ENCODE results near the gene FOXN1. TPM values are rescaled to one million over a fixed set of nuclear protein-coding genes. Genes with fewer than 3 reads are reported as not detected.

The FOXN1 gene
- total RNA-seq, 4 donors from 2014 or later = 0.14 to 0.32 TPM; not detected in 2

DNA sequence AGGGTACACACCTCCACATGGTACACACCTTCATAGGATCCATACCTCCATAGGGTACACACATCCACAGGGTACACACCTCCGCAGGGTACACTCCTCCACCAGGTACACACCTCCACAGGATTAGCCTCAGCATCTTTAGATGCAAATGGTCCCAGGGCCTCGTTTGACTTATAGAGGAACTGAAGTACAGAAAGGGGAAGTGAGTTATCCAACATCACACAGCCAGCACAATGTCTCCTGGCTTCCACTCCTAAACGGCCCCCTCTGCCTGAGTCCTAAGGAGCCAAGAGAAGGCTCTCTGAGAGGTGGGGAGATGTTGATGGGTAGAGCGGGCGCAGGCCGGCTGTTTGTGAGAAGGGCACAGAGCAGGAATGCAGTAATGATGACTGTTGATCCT lies 12.0 kb downstream of the FOXN1 start:
- intact Hi-C loops (cut with DNase I; ENCODE audit: low total_unique reads) = no loop called here
- in situ Hi-C loops (cut with MboI; ENCODE audit: low pct_ligation_motif_present in 1 of 4, low pct_unique_long_range_greater_than_20kb in 1 of 4, low sequenced_read_pairs in 3 of 4) = no loop called here
- Histone ChIP-seq H3K27ac (no peak overlapping the region), H3K4me1 (peaks cover 0 to 12% (median 9%) of the 10 kb centered on the region in 4 donors), H3K36me3 (no peaks in the 10 kb centered on the region), H3K4me3 (no peak overlapping the region), H3K9me3 (no peaks in the 10 kb centered on the region), H3K27me3 (no peaks in the 10 kb centered on the region)
- no peak for TF ChIP-seq EP300 (IDR thresholded peaks at IDR 0.05; ENCODE audit: low read depth)
- no peak for TF ChIP-seq CTCF (IDR thresholded peaks at IDR 0.05)
- no peak for TF ChIP-seq POLR2AphosphoS5 (IDR thresholded peaks at IDR 0.05)
- no peak for TF ChIP-seq POLR2A (IDR thresholded peaks at IDR 0.05)
- no peak for DNase-seq
- 66% methylated on average over 6 of the region's 6 CpGs; no CpG with 5 or more reads in 1 of the 2 donors for WGBS, 2 donors (ENCODE audit: low coverage in 1 of 2)

GRCh38 chr17:28518578-28518977 lies 12.4 kb downstream of the FOXN1 start:
- Histone ChIP-seq H3K36me3 (no peaks in the 10 kb centered on the region), H3K27ac (no peak overlapping the region), H3K9me3 (no peaks in the 10 kb centered on the region), H3K27me3 (no peaks in the 10 kb centered on the region), H3K4me1 (peaks cover 0 to 12% (median 9%) of the 10 kb centered on the region in 4 donors), H3K4me3 (no peak overlapping the region)
- in situ Hi-C loops (cut with MboI; ENCODE audit: low pct_ligation_motif_present in 1 of 4, low pct_unique_long_range_greater_than_20kb in 1 of 4, low sequenced_read_pairs in 3 of 4) (no loop called here), intact Hi-C loops (cut with DNase I; ENCODE audit: low total_unique reads) (no loop called here)
- DNase-seq = no peak
- WGBS, 2 donors (ENCODE audit: low coverage in 1 of 2) = 79% methylated on average over 7 of the region's 7 CpGs; no CpG with 5 or more reads in 1 of the 2 donors
- TF ChIP-seq CTCF (IDR thresholded peaks at IDR 0.05) = no peak
- TF ChIP-seq EP300 (IDR thresholded peaks at IDR 0.05; ENCODE audit: low read depth) = no peak
- TF ChIP-seq POLR2A (IDR thresholded peaks at IDR 0.05) = no peak
- TF ChIP-seq POLR2AphosphoS5 (IDR thresholded peaks at IDR 0.05) = no peak

DNA sequence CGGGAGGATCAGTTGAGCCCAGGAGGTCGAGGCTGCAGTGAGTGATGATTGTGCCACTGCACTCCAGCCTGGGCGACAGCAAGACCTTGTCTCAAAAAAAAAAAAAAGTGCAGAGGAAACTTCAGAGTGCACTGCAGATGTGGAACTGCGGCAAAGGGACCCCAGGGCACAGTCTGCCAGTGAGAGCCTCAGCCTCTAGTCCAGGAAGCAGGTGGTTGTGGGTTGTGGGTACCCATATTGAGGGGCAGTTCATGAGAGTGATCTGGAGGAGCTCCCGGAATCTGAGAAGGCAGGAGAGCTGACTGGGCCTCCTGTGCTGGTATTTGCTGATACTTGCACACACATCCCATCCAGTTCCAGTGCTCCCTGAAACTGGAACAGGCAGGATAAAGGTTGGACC lies 13.1 kb downstream of the FOXN1 start:
- H3K4me3 ChIP-seq = no peak overlapping the region
- no peak overlapping the region for H3K27ac ChIP-seq
- DNase-seq = peak; percentile 35
- no peaks in the 10 kb centered on the region for H3K36me3 ChIP-seq
- intact Hi-C loops (cut with DNase I; ENCODE audit: low total_unique reads) (no loop called here), in situ Hi-C loops (cut with MboI; ENCODE audit: low pct_ligation_motif_present in 1 of 4, low pct_unique_long_range_greater_than_20kb in 1 of 4, low sequenced_read_pairs in 3 of 4) (no loop called here)
- WGBS, 2 donors (ENCODE audit: low coverage in 1 of 2) = 63% methylated on average over 5 of the region's 5 CpGs; no CpG with 5 or more reads in 1 of the 2 donors
- H3K27me3 ChIP-seq = no peaks in the 10 kb centered on the region
- no peaks in the 10 kb centered on the region for H3K9me3 ChIP-seq
- H3K4me1 ChIP-seq = peaks cover 0 to 8% (median 4%) of the 10 kb centered on the region in 4 donors
- TF ChIP-seq EP300 (IDR thresholded peaks at IDR 0.05; ENCODE audit: low read depth) (no peak), POLR2AphosphoS5 (IDR thresholded peaks at IDR 0.05) (no peak), CTCF (IDR thresholded peaks at IDR 0.05) (no peak), POLR2A (IDR thresholded peaks at IDR 0.05) (no peak)

- in situ Hi-C loops (cut with MboI; ENCODE audit: low pct_ligation_motif_present in 1 of 4, low pct_unique_long_range_greater_than_20kb in 1 of 4, low sequenced_read_pairs in 3 of 4) = no loop called here
- H3K4me1 ChIP-seq = peaks cover 10 to 14% (median 14%) of the 10 kb centered on the region in 4 donors
- H3K4me3 ChIP-seq = no peak overlapping the region
- no peaks in the 10 kb centered on the region for H3K27me3 ChIP-seq
- intact Hi-C loops (cut with DNase I; ENCODE audit: low total_unique reads) = no loop called here
- 87% methylated on average over 6 of the region's 6 CpGs; no CpG with 5 or more reads in 1 of the 2 donors for WGBS, 2 donors (ENCODE audit: low coverage in 1 of 2)
- DNase-seq = no peak
- H3K36me3 ChIP-seq = no peaks in the 10 kb centered on the region
- no peak overlapping the region for H3K27ac ChIP-seq
- H3K9me3 ChIP-seq = no peaks in the 10 kb centered on the region
- no peak for TF ChIP-seq POLR2A (IDR thresholded peaks at IDR 0.05)
- TF ChIP-seq CTCF (IDR thresholded peaks at IDR 0.05) = no peak
- TF ChIP-seq EP300 (IDR thresholded peaks at IDR 0.05; ENCODE audit: low read depth) = no peak
- TF ChIP-seq POLR2AphosphoS5 (IDR thresholded peaks at IDR 0.05) = no peak
These were observed 14.5 kb downstream of the FOXN1 start for GRCh38 chr17:28520687-28521086.

Data from transverse colon (tissue), 4 donors.